ENCODE measurements around the gene SUCLG1.

The SUCLG1 gene

DNA sequence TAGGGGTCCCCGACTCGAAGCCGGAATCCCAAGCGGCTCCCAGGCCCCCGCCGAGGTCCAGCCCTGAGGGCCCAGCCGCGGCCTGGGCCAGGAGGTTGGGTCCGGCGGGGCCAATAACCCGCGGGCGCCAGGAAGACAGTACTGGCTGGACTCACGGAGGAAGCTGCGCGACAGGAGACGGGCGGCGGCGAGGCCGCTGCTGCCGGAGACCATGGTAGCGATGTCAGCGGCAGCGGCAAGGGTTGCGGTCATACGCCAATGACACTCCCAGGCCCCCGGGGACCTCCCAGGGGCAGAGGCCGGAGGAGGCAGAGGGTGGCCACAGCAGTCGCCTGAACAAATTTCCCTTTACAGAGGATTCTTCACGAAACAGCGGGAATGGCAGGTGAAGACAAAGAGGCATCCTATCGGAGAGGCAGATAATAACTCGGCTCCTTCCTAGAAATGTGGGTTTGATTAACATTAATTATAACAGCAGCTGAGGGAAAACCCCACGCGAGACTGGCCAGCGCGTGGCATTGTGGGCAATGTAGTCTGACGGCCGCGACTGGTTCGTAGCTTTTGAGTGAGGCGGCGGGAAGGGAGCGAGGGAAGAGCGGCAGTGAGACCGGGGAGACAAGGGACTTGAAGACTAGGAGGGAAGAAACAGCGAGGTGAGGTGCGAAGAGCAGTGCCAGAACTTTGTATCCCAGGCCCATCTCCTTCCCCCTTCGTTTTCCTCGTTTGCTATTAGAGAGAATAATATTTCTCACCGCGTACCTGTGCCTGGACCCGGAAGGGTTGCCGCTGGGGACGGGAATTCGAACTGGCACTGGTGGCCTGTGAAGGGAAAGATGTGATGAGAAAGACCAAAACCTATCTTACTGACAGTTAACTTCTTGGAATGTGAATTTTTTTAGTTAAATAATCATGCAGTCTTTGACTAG lies at the start of gene SUCLG1 (continued):
- TF ChIP-seq, protein P1, sequence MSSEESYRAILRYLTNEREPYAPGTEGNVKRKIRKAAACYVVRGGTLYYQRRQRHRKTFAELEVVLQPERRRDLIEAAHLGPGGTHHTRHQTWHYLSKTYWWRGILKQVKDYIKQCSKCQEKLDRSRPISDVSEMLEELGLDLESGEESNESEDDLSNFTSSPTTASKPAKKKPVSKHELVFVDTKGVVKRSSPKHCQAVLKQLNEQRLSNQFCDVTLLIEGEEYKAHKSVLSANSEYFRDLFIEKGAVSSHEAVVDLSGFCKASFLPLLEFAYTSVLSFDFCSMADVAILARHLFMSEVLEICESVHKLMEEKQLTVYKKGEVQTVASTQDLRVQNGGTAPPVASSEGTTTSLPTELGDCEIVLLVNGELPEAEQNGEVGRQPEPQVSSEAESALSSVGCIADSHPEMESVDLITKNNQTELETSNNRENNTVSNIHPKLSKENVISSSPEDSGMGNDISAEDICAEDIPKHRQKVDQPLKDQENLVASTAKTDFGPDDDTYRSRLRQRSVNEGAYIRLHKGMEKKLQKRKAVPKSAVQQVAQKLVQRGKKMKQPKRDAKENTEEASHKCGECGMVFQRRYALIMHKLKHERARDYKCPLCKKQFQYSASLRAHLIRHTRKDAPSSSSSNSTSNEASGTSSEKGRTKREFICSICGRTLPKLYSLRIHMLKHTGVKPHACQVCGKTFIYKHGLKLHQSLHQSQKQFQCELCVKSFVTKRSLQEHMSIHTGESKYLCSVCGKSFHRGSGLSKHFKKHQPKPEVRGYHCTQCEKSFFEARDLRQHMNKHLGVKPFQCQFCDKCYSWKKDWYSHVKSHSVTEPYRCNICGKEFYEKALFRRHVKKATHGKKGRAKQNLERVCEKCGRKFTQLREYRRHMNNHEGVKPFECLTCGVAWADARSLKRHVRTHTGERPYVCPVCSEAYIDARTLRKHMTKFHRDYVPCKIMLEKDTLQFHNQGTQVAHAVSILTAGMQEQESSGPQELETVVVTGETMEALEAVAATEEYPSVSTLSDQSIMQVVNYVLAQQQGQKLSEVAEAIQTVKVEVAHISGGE (tag by site-specific recombination; conservative IDR thresholded peaks at IDR 0.05; ENCODE audit: low read depth): peak; percentile 69
- no peak for TF ChIP-seq ZNF292 (tag by site-specific recombination; IDR thresholded peaks at IDR 0.05; ENCODE audit: borderline replicate concordance, low read depth)
- no peak for TF ChIP-seq ZNF157 (tag by site-specific recombination; IDR thresholded peaks at IDR 0.05)
- no peak for TF ChIP-seq ZNF785 (tag by site-specific recombination; IDR thresholded peaks at IDR 0.05)
- no peak for TF ChIP-seq ZNF596 (tag by site-specific recombination; IDR thresholded peaks at IDR 0.05)
- no peak for TF ChIP-seq ZNF837 (tag by site-specific recombination; IDR thresholded peaks at IDR 0.05)
- no peak; the same call in 1 of the 2 replicates for TF ChIP-seq ZNF391 (tag by site-specific recombination; IDR thresholded peaks at IDR 0.05; ENCODE audit: borderline replicate concordance, low read depth)
- no peak for TF ChIP-seq ZNF350 (tag by site-specific recombination; IDR thresholded peaks at IDR 0.05)
- no peak for TF ChIP-seq ZNF830 (tag by site-specific recombination; IDR thresholded peaks at IDR 0.05; ENCODE audit: low read depth)
- TF ChIP-seq ZNF266 (tag by site-specific recombination; IDR thresholded peaks at IDR 0.05; ENCODE audit: low read depth): no peak
- TF ChIP-seq, protein P2, sequence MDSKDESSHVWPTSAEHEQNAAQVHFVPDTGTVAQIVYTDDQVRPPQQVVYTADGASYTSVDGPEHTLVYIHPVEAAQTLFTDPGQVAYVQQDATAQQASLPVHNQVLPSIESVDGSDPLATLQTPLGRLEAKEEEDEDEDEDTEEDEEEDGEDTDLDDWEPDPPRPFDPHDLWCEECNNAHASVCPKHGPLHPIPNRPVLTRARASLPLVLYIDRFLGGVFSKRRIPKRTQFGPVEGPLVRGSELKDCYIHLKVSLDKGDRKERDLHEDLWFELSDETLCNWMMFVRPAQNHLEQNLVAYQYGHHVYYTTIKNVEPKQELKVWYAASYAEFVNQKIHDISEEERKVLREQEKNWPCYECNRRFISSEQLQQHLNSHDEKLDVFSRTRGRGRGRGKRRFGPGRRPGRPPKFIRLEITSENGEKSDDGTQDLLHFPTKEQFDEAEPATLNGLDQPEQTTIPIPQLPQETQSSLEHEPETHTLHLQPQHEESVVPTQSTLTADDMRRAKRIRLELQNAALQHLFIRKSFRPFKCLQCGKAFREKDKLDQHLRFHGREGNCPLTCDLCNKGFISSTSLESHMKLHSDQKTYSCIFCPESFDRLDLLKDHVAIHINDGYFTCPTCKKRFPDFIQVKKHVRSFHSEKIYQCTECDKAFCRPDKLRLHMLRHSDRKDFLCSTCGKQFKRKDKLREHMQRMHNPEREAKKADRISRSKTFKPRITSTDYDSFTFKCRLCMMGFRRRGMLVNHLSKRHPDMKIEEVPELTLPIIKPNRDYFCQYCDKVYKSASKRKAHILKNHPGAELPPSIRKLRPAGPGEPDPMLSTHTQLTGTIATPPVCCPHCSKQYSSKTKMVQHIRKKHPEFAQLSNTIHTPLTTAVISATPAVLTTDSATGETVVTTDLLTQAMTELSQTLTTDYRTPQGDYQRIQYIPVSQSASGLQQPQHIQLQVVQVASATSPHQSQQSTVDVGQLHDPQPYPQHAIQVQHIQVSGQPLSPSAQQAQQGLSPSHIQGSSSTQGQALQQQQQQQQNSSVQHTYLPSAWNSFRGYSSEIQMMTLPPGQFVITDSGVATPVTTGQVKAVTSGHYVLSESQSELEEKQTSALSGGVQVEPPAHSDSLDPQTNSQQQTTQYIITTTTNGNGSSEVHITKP (tag by site-specific recombination; IDR thresholded peaks at IDR 0.05): peak; percentile 54
- TF ChIP-seq WT1 (tag by site-specific recombination; IDR thresholded peaks at IDR 0.05): no peak
- no peak for TF ChIP-seq ZNF274 (IDR thresholded peaks at IDR 0.05; ENCODE audit: low read length)
- TF ChIP-seq ZNF274 (tag by site-specific recombination; IDR thresholded peaks at IDR 0.05; ENCODE audit: borderline replicate concordance): no peak
- TF ChIP-seq PRDM4 (tag by site-specific recombination; IDR thresholded peaks at IDR 0.05): peak; percentile 21; the same call in 1 of the 2 replicates
- TF ChIP-seq ZNF248 (tag by site-specific recombination; IDR thresholded peaks at IDR 0.05): no peak
- no peak for TF ChIP-seq ZNF510 (tag by site-specific recombination; IDR thresholded peaks at IDR 0.05; ENCODE audit: insufficient replicate concordance)
- TF ChIP-seq ZNF639 (tag by site-specific recombination; IDR thresholded peaks at IDR 0.05): peak; percentile 88
- TF ChIP-seq ZNF777 (tag by site-specific recombination; IDR thresholded peaks at IDR 0.05; ENCODE audit: borderline replicate concordance): no peak
- no peak for TF ChIP-seq ZNF214 (tag by site-specific recombination; IDR thresholded peaks at IDR 0.05; ENCODE audit: borderline replicate concordance)
- TF ChIP-seq ZNF585B (tag by site-specific recombination; IDR thresholded peaks at IDR 0.05): no peak
- TF ChIP-seq, protein P3, sequence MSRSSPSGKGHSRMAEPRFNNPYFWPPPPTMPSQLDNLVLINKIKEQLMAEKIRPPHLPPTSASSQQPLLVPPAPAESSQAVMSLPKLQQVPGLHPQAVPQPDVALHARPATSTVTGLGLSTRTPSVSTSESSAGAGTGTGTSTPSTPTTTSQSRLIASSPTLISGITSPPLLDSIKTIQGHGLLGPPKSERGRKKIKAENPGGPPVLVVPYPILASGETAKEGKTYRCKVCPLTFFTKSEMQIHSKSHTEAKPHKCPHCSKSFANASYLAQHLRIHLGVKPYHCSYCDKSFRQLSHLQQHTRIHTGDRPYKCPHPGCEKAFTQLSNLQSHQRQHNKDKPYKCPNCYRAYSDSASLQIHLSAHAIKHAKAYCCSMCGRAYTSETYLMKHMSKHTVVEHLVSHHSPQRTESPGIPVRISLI (tag by site-specific recombination; IDR thresholded peaks at IDR 0.05): no peak
- no peak for TF ChIP-seq ZNF184 (tag by site-specific recombination; IDR thresholded peaks at IDR 0.05)
- TF ChIP-seq, protein P4, sequence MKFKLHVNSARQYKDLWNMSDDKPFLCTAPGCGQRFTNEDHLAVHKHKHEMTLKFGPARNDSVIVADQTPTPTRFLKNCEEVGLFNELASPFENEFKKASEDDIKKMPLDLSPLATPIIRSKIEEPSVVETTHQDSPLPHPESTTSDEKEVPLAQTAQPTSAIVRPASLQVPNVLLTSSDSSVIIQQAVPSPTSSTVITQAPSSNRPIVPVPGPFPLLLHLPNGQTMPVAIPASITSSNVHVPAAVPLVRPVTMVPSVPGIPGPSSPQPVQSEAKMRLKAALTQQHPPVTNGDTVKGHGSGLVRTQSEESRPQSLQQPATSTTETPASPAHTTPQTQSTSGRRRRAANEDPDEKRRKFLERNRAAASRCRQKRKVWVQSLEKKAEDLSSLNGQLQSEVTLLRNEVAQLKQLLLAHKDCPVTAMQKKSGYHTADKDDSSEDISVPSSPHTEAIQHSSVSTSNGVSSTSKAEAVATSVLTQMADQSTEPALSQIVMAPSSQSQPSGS (tag by site-specific recombination; IDR thresholded peaks at IDR 0.05; ENCODE audit: low read depth): no peak
- TF ChIP-seq ZNF660 (tag by site-specific recombination; IDR thresholded peaks at IDR 0.05): no peak

Data from HEK293 (cell line).